SK-N-SH (cell line): ENCODE results near the gene TRAF2. TPM values are rescaled to one million over a fixed set of nuclear protein-coding genes. Genes with fewer than 3 reads are reported as not detected.

Source experiments
- CTCF ChIA-PET: fragments of 300-600, 350-600 bp; formaldehyde crosslinking; extraction: SDS; loops from one replicate; lab custom pipeline; 2021; lab: Yijun Ruan, JAX
- POLR2A ChIA-PET: fragments of 350-600 bp; sonication (Branson Sonifier 250); formaldehyde crosslinking; extraction: SDS; loops from one replicate; lab custom pipeline; 2020; ENCODE audit warnings: antibody characterized with exemption, inconsistent platforms; lab: Yijun Ruan, JAX
- DNase-seq: peaks from one replicate; pipeline ENCODE4 v3.0.0; 2012
- H2AFZ ChIP-seq: fragments of 200-600 bp; sonication (generic); 2 replicates; pipeline ENCODE4 v1.8.1; 2016; ENCODE audit warnings: antibody characterized with exemption, mild to moderate bottlenecking, low read depth
- H3F3A ChIP-seq: fragments of 200-600 bp; sonication (generic); replicated peaks from 2 replicates; pipeline ENCODE3; 2016; ENCODE audit warnings: antibody characterized with exemption, mild to moderate bottlenecking; ENCODE audit not compliant: insufficient read depth
- H3K27ac ChIP-seq, 2 experiments: fragments of 200-500 bp in 1 of 2; fragments of 200-600 bp in 1 of 2; sonication (Bioruptor generic) in 1 of 2; sonication (generic), shearing (Covaris generic) in 1 of 2; 2 replicates each; pipeline versions ENCODE4 v1.5.1 to v1.6.1; 2014 to 2016; ENCODE audit warnings: low read depth in 2 of 2, inconsistent platforms in 1 of 2, low read length in 1 of 2, mild to moderate bottlenecking in 1 of 2, mixed read lengths in 1 of 2
- H3K27me3 ChIP-seq: fragments of 200-600 bp; sonication (generic), shearing (Covaris generic); 2 replicates; pipeline ENCODE4 v1.6.1; 2016; ENCODE audit warnings: mixed run types; ENCODE audit not compliant: insufficient read depth
- H3K36me3 ChIP-seq, 2 experiments: fragments of 200-500 bp in 1 of 2; fragments of 200-600 bp in 1 of 2; sonication (Bioruptor generic) in 1 of 2; sonication (generic) in 1 of 2; replicated peaks in 1 of 2; 2 replicates each; pipeline versions ENCODE3 to v1.5.1; 2014 to 2016; ENCODE audit warnings: low read length in 1 of 2, mild to moderate bottlenecking in 1 of 2; ENCODE audit not compliant: insufficient read depth in 2 of 2, control insufficient read depth in 1 of 2
- H3K4me1 ChIP-seq, 2 experiments: fragments of 200-500 bp in 1 of 2; fragments of 200-600 bp in 1 of 2; sonication (Bioruptor generic) in 1 of 2; sonication (generic), shearing (Covaris generic) in 1 of 2; 2 replicates each; pipeline versions ENCODE4 v1.5.1 to v1.6.1; 2014 to 2016; ENCODE audit warnings: low read depth in 1 of 2, low read length in 1 of 2, mixed run types in 1 of 2; ENCODE audit not compliant: insufficient read depth in 2 of 2, control insufficient read depth in 1 of 2
- H3K4me2 ChIP-seq: fragments of 200-600 bp; sonication (generic), shearing (Covaris generic); 2 replicates; pipeline ENCODE4 v1.6.1; 2017; ENCODE audit warnings: mixed run types
- H3K4me3 ChIP-seq, 2 experiments: fragments of 200-500 bp in 1 of 2; fragments of 200-600 bp in 1 of 2; sonication (Bioruptor generic) in 1 of 2; sonication (generic), shearing (Covaris generic) in 1 of 2; 2 replicates each; pipeline versions ENCODE4 v1.5.1 to v1.8.1; 2014 to 2016; ENCODE audit warnings: low read depth in 2 of 2, inconsistent platforms in 1 of 2, low read length in 1 of 2, mild to moderate bottlenecking in 1 of 2, mixed read lengths in 1 of 2, moderate library complexity in 1 of 2
- H3K79me2 ChIP-seq: fragments of 200-600 bp; sonication (generic); 2 replicates; pipeline ENCODE4 v1.8.1; 2017; ENCODE audit warnings: mild to moderate bottlenecking; ENCODE audit not compliant: insufficient read depth
- H3K9ac ChIP-seq: fragments of 200-600 bp; sonication (generic); 2 replicates; pipeline ENCODE4 v1.6.1; 2017; ENCODE audit warnings: mixed run types
- H3K9me2 ChIP-seq: fragments of 200-600 bp; sonication (generic); 2 replicates; pipeline ENCODE4 v1.6.1; 2017; ENCODE audit warnings: mixed run types
- H3K9me3 ChIP-seq: fragments of 200-600 bp; sonication (generic); 2 replicates; pipeline ENCODE4 v1.6.1; 2017; ENCODE audit warnings: mixed run types, mild to moderate bottlenecking, moderate library complexity
- H4K20me1 ChIP-seq: fragments of 200-600 bp; sonication (generic); 2 replicates; pipeline ENCODE4 v1.6.1; 2017; ENCODE audit warnings: mild to moderate bottlenecking, mixed run types; ENCODE audit not compliant: insufficient read depth
- CHD2 ChIP-seq: fragments of 150-350 bp; IDR thresholded peaks from 2 replicates; pipeline ENCODE4 v1.6.1; 2018; ENCODE audit warnings: low read length; ENCODE audit not compliant: partially characterized antibody
- EP300 ChIP-seq, 2 experiments: IDR thresholded peaks; 2 replicates each; pipeline versions ENCODE4 v1.4.0 to v1.6.1; 2012; ENCODE audit warnings: borderline replicate concordance in 1 of 2, low read depth in 1 of 2, low read length in 1 of 2
- FOSL2 ChIP-seq: IDR thresholded peaks from 2 replicates; pipeline ENCODE4 v1.4.0; 2012; ENCODE audit warnings: low read depth, mild to moderate bottlenecking, moderate library complexity, borderline replicate concordance
- GABPA ChIP-seq: IDR thresholded peaks from 2 replicates; pipeline ENCODE4 v1.4.0; 2012; ENCODE audit warnings: low read depth, mild to moderate bottlenecking
- JUND ChIP-seq: IDR thresholded peaks from 2 replicates; pipeline ENCODE4 v1.4.0; 2012
- MXI1 ChIP-seq: IDR thresholded peaks from 2 replicates; pipeline ENCODE4 v1.6.1; 2012; ENCODE audit warnings: mild to moderate bottlenecking, low read depth, low read length, improper control_type of control experiment
- NFIC ChIP-seq: IDR thresholded peaks from 2 replicates; pipeline ENCODE4 v1.4.0; 2012; ENCODE audit warnings: borderline replicate concordance
- NRF1 ChIP-seq: IDR thresholded peaks from 2 replicates; pipeline ENCODE4 v1.6.1; 2012; ENCODE audit warnings: low read depth, mild to moderate bottlenecking, low read length
- RFX5 ChIP-seq: IDR thresholded peaks from 2 replicates; pipeline ENCODE4 v1.6.1; 2012; ENCODE audit warnings: mild to moderate bottlenecking, improper control_type of control experiment, low read length
- RXRA ChIP-seq: IDR thresholded peaks from 2 replicates; pipeline ENCODE4 v1.4.0; 2012; ENCODE audit warnings: low read depth, mild to moderate bottlenecking, borderline replicate concordance
- SIN3A ChIP-seq: IDR thresholded peaks from 2 replicates; pipeline ENCODE4 v1.6.1; 2012; ENCODE audit warnings: low read depth, mild to moderate bottlenecking, low read length, moderate library complexity, borderline replicate concordance
- SMC3 ChIP-seq: IDR thresholded peaks from 2 replicates; pipeline ENCODE4 v1.6.1; 2012; ENCODE audit warnings: low read depth, low read length, improper control_type of control experiment
- TAF1 ChIP-seq: IDR thresholded peaks from 2 replicates; pipeline ENCODE4 v1.6.1; 2012; ENCODE audit warnings: low read depth, mild to moderate bottlenecking, low read length, moderate library complexity, borderline replicate concordance
- YY1 ChIP-seq: IDR thresholded peaks from 2 replicates; pipeline ENCODE4 v1.4.0; 2012; ENCODE audit warnings: low read depth, mild to moderate bottlenecking
- WGBS: methylation state at CpG from one replicate; pipeline ENCODE4 v1.1.6; 2017; ENCODE audit warnings: low lambda C conversion rate; 5-methylcytosine and 5-hydroxymethylcytosine counted together
- polyA plus RNA-seq, 3 experiments: library from polyadenylated mRNA; depleted of rRNA; stranded (reverse); fragments of >200 nt; gene quantifications; 2 replicates each; pipeline ENCODE4 v1.2.3, GENCODE V29; 2012
- TF ChIP-seq, protein P1 (sequence below): IDR thresholded peaks from 2 replicates; pipeline ENCODE4 v1.4.0; 2012; ENCODE audit warnings: low read depth
- TF ChIP-seq, protein P2 (sequence below): fragments of 200-600 bp; sonication (generic); IDR thresholded peaks from 2 replicates; pipeline ENCODE4 v1.6.1; 2017; ENCODE audit warnings: antibody characterized with exemption, mild to moderate bottlenecking, moderate library complexity
- TF ChIP-seq, protein P3 (sequence below): IDR thresholded peaks from 2 replicates; pipeline ENCODE4 v1.4.0; 2012; ENCODE audit warnings: low read depth, borderline replicate concordance
- TF ChIP-seq, protein P4 (sequence below): IDR thresholded peaks from 2 replicates; pipeline ENCODE4 v1.4.0; 2012; ENCODE audit warnings: low read depth, borderline replicate concordance
- TF ChIP-seq, protein P5 (sequence below): fragments of 150-350 bp; IDR thresholded peaks from 2 replicates; pipeline ENCODE4 v1.6.1; 2017; ENCODE audit warnings: antibody characterized with exemption, low read length, low read depth, borderline replicate concordance

The TRAF2 gene
- polyA plus RNA-seq, 1 of the 3 experiments (the other 2 are of a cell fraction), result 15.4 TPM

DNA sequence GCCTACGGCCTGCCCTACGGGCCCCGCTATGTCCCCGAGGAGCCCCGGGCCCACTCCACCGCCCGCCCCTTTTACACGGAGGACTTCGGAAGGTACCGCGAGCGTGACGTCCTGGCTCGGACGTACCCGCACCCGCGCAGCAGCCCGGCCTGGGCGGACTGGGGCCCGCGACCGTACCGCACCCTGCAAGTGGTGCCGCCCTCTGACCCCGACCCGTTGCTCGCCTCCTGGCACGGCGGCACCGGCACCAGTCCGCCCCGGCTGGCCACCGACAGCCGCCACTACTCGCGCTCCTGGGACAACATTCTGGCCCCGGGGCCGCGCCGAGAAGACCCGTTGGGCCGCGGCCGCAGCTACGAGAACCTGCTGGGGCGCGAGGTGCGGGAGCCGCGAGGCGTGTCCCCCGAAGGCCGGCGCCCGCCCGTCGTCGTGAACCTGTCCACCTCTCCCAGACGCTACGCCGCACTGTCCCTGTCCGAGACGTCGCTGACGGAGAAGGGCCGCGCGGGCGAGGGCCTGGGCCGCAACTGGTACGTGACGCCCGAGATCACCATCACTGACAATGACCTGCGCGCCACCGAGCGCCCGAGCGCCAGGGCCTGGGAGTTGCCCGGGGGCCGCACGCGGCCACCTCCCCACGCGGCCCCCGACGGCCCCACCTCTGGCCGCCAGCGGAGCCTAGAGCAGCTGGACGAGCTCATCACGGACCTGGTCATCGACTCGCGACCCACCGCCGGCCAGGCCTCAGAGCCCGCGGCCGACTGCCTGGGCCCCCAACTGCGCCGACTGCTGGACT is 40.7 kb upstream of the TRAF2 start:
- WGBS, result 99% methylated on average over 48 of the region's 102 CpGs
- Histone ChIP-seq H3K27ac (no peak overlapping the region), H3K9me3 (no peaks in the 10 kb centered on the region), H3K79me2 (peaks cover 18% of the 10 kb centered on the region; the same call in 1 of the 2 replicates)
- no peak for DNase-seq
- TF ChIP-seq TAF1 (no peak), MXI1 (no peak), EP300 (IDR thresholded peaks at IDR 0.05; ENCODE audit: borderline replicate concordance in 1 of 2, low read depth in 1 of 2, low read length in 1 of 2) (no peak)
- TF ChIP-seq, protein P1, sequence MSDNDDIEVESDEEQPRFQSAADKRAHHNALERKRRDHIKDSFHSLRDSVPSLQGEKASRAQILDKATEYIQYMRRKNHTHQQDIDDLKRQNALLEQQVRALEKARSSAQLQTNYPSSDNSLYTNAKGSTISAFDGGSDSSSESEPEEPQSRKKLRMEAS, result no peak
- TF ChIP-seq, protein P2, sequence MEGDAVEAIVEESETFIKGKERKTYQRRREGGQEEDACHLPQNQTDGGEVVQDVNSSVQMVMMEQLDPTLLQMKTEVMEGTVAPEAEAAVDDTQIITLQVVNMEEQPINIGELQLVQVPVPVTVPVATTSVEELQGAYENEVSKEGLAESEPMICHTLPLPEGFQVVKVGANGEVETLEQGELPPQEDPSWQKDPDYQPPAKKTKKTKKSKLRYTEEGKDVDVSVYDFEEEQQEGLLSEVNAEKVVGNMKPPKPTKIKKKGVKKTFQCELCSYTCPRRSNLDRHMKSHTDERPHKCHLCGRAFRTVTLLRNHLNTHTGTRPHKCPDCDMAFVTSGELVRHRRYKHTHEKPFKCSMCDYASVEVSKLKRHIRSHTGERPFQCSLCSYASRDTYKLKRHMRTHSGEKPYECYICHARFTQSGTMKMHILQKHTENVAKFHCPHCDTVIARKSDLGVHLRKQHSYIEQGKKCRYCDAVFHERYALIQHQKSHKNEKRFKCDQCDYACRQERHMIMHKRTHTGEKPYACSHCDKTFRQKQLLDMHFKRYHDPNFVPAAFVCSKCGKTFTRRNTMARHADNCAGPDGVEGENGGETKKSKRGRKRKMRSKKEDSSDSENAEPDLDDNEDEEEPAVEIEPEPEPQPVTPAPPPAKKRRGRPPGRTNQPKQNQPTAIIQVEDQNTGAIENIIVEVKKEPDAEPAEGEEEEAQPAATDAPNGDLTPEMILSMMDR, result no peak
- TF ChIP-seq, all 33 proteins: peak for 0
- peaks cover 0 to 7% of the 10 kb centered on the region in 2 experiments for H3K36me3 ChIP-seq
- ChIA-PET CTCF (interaction anchor here (1.4 to 2.2 kb wide), 2 partner anchors 13 to 14 kb away, joined by 3 to 7 read pairs; no protein-coding TSS in a partner anchor), POLR2A (no interaction called here)
- no peak overlapping the region for H2AFZ ChIP-seq
- H3K9me2 ChIP-seq, result no peaks in the 10 kb centered on the region
- H3K4me1 ChIP-seq, result peaks cover 24 to 33% of the 10 kb centered on the region in 2 experiments; a peak in 2 of 4 replicates
- peaks cover 10% of the 10 kb centered on the region; the same call in 1 of the 2 replicates for H4K20me1 ChIP-seq
- no peak overlapping the region for H3K4me2 ChIP-seq
- no peak overlapping the region for H3K4me3 ChIP-seq
- peaks cover 17% of the 10 kb centered on the region for H3F3A ChIP-seq
- H3K27me3 ChIP-seq, result no peaks in the 10 kb centered on the region
- no peak overlapping the region for H3K9ac ChIP-seq

DNA sequence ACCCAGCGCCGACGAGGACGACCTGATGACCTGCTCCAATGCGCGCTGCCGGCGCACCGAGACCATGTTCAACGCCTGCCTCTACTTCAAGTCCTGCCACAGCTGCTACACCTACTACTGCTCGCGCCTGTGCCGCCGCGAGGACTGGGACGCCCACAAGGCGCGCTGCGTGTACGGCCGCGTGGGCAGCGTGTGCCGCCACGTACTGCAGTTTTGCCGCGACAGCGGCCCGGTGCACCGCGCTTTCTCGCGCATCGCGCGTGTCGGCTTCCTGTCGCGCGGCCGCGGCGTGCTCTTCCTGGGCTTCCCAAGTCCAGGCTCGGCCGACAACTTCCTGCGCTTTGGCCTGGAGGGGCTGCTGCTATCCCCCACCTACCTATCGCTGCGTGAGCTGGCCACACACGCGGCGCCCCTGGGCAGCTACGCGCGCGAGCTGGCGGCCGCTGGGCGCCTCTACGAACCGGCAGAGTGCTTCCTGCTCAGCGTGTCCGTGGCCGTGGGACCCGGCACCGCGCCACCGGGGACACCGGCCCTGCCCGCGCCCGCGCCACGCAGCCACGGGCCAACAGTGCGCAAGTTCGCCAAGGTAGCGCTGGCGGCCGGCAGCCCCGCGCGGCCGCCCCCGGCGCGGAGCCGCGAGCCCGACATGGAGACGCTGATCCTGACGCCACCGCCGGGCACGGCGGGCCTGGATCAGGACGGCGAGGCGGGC is 39.8 kb upstream of the TRAF2 start:
- ChIA-PET CTCF (interaction anchor here (1.1 to 2.5 kb wide), 2 partner anchors 98 to 183 kb away, joined by 3 to 11 read pairs; partner anchors contain the start of gene FBXW5), POLR2A (interaction anchor here (0.5 to 1.3 kb wide), 2 partner anchors 9 to 142 kb away, joined by 4 read pairs; no protein-coding TSS in a partner anchor)
- peaks cover 10% of the 10 kb centered on the region for H3F3A ChIP-seq
- H4K20me1 ChIP-seq, result peaks cover 6% of the 10 kb centered on the region; the same call in 1 of the 2 replicates
- no peaks in the 10 kb centered on the region for H3K9me2 ChIP-seq
- 99% methylated on average over 75 of the region's 98 CpGs for WGBS
- no peaks in the 10 kb centered on the region for H3K9me3 ChIP-seq
- no peaks in the 10 kb centered on the region for H3K27me3 ChIP-seq
- no peak overlapping the region for H2AFZ ChIP-seq
- no peak overlapping the region for H3K4me3 ChIP-seq
- H3K79me2 ChIP-seq, result peaks cover 23% of the 10 kb centered on the region; the same call in 1 of the 2 replicates
- H3K9ac ChIP-seq, result no peak overlapping the region
- peaks cover 0 to 13% of the 10 kb centered on the region in 2 experiments for H3K36me3 ChIP-seq
- no peak overlapping the region; a peak in 1 of 4 replicates for H3K27ac ChIP-seq
- H3K4me2 ChIP-seq, result no peak overlapping the region
- peaks cover 18 to 27% of the 10 kb centered on the region in 2 experiments; a peak in 2 of 4 replicates for H3K4me1 ChIP-seq
- no peak for DNase-seq
- TF ChIP-seq MXI1 (no peak), NRF1 (no peak), GABPA (no peak), JUND (no peak), SIN3A (no peak), FOSL2 (no peak), NFIC (no peak), YY1 (no peak), RXRA (no peak), CHD2 (no peak), TAF1 (no peak), RFX5 (no peak), SMC3 (no peak)
- TF ChIP-seq, protein P3, sequence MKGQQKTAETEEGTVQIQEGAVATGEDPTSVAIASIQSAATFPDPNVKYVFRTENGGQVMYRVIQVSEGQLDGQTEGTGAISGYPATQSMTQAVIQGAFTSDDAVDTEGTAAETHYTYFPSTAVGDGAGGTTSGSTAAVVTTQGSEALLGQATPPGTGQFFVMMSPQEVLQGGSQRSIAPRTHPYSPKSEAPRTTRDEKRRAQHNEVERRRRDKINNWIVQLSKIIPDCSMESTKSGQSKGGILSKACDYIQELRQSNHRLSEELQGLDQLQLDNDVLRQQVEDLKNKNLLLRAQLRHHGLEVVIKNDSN, result no peak
- TF ChIP-seq, protein P4, sequence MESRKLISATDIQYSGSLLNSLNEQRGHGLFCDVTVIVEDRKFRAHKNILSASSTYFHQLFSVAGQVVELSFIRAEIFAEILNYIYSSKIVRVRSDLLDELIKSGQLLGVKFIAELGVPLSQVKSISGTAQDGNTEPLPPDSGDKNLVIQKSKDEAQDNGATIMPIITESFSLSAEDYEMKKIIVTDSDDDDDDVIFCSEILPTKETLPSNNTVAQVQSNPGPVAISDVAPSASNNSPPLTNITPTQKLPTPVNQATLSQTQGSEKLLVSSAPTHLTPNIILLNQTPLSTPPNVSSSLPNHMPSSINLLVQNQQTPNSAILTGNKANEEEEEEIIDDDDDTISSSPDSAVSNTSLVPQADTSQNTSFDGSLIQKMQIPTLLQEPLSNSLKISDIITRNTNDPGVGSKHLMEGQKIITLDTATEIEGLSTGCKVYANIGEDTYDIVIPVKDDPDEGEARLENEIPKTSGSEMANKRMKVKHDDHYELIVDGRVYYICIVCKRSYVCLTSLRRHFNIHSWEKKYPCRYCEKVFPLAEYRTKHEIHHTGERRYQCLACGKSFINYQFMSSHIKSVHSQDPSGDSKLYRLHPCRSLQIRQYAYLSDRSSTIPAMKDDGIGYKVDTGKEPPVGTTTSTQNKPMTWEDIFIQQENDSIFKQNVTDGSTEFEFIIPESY, result no peak
- TF ChIP-seq, protein P5, sequence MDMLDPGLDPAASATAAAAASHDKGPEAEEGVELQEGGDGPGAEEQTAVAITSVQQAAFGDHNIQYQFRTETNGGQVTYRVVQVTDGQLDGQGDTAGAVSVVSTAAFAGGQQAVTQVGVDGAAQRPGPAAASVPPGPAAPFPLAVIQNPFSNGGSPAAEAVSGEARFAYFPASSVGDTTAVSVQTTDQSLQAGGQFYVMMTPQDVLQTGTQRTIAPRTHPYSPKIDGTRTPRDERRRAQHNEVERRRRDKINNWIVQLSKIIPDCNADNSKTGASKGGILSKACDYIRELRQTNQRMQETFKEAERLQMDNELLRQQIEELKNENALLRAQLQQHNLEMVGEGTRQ, result no peak
